D721Med (cell line): Measurements from ENCODE around the gene TRMT10C.
A peak's percentile ranks its signal among the peaks of the same experiment; 100 is the strongest.

Experiments
- DNase-seq: peaks from one replicate; pipeline ENCODE4 v3.0.0; 2011; ENCODE audit warnings: low spot score; ENCODE audit not compliant: insufficient read length
- FAIRE-seq: peaks from 2 replicates; lab custom pipeline; 2011; peaks lifted over from hg19 to GRCh38; lab: Jason Lieb, UNC
- CTCF ChIP-seq: IDR thresholded peaks from 2 replicates; pipeline ENCODE4 v1.5.1; 2012; ENCODE audit warnings: mild to moderate bottlenecking, control low read depth; ENCODE audit not compliant: insufficient read depth; ENCODE audit errors: missing control alignments

The TRMT10C gene

DNA sequence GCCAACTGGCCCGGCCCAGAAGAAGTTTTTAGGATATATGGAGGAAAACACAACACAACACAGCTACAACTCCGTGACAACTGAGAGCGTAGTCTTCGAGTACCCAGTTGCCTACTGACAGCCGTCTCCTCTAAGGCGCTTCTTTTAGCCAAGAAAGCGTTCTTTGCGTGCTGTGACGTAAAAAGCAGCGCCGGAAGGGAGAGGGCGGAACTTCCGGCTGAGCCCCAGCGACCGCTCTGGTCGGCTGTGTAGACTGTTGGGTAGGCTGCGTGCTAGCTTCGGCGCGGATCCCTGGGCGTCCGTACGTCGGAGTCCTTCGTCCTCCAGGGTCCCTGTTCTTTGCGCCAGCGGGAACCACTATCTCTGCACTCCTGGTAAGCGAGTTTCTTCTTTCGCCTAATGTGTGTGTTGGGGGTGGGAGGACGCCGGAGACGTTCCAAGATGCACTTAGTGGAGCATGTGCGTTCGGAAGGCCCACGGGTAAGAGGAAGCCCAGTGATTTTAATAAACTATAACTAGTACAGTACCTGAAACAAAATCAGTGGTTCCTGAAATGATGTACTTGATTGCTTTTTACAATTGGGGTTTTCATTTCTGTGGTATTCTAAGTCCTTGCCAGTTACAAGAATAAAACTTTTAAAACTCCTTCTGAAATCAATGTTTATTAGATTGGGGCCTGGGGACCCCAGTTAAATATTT, at the start of gene TRMT10C:
TRMT10C (plus strand) TSS at position 239 of the 699 bp plus-strand sequence. CDS start 2,914 bp downstream, outside the sequence.
- FAIRE-seq (no peak), DNase-seq (peak; percentile 51)
- TF ChIP-seq CTCF, result no peak

- no peak for FAIRE-seq
These were observed 49.3 kb upstream of the TRMT10C start for GRCh38 chr3:101512396-101512645.

DNA sequence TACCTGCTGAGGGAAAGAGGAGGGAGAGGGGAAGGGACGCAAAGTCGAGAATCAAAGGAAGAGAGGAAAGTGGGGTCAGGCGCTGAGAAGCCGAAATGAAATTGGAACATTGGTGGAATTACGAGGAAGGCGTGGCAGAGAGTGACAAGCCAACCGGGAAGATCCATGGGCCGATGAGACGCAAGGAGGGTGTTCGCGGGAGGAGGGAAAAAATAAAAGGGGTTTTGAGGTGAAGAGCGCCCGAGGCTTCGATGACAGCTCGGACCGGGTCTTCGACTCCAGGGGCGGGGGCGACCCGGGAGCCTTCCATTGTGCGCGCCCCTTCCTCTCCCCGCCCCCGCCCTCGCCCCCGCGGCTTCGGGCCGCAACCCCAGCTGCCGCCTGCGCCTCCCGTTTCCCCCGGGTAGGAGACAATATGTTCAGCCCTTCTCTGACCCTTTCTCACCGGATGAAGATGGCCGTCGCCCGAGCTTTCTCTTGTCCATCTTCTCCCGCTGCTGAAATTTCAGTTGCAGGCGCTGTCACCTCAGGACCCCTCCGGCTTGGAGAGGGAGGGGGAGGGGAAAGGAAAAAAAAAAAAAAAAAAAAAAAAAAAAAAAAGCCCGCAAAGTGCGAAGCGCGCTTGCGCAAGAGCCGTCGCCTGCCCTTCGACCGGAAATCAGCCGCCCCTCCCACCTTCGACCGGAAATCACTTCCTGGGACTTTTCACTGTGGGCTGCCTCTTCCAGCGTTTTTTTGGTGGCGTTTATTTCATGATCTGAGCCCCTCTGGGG, 48.8 kb upstream of the TRMT10C start, which contains the start of gene SENP7:
SENP7 (minus strand) TSS at position 567 of the 773 bp plus-strand sequence; CDS start at position 485, 82 bp downstream.
- DNase-seq (peak; percentile 41), FAIRE-seq (no peak)

More at GRCh38 chr3:101512396-101512645, 49.3 kb upstream of the TRMT10C start:
- DNase-seq, result no peak
- no peak for TF ChIP-seq CTCF

GRCh38 chr3:101513419-101513986, 48.2 kb upstream of the TRMT10C start:
- FAIRE-seq (no peak), DNase-seq (no peak)

More for the DNA sequence above, 48.8 kb upstream of the TRMT10C start, which contains the start of gene SENP7:
- no peak for TF ChIP-seq CTCF

DNA sequence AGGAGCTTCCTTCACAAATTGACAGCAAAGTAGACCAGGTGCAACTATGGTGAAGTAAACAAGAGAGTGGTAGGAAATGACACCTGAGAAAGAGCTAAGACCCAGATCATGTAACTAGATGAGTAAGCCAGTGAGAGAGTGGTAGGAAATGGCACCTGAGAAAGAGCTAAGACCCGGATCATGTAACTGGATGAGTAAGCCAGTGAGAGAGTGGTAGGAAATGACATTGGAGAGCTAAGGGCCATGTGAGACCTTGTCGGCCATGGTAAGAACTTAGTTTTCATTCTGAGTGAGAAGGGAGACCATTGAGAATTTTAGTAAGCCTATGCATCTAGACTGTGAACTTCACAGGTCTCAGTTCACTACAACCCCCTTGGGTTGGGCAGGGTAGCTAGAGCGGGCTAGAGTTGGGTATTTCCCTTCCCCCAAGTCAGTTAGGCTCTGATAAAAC, 43.2 kb upstream of the TRMT10C start:
- FAIRE-seq (no peak), DNase-seq (no peak)
- TF ChIP-seq CTCF, result no peak

More at GRCh38 chr3:101513419-101513986, 48.2 kb upstream of the TRMT10C start:
- no peak for TF ChIP-seq CTCF

DNA sequence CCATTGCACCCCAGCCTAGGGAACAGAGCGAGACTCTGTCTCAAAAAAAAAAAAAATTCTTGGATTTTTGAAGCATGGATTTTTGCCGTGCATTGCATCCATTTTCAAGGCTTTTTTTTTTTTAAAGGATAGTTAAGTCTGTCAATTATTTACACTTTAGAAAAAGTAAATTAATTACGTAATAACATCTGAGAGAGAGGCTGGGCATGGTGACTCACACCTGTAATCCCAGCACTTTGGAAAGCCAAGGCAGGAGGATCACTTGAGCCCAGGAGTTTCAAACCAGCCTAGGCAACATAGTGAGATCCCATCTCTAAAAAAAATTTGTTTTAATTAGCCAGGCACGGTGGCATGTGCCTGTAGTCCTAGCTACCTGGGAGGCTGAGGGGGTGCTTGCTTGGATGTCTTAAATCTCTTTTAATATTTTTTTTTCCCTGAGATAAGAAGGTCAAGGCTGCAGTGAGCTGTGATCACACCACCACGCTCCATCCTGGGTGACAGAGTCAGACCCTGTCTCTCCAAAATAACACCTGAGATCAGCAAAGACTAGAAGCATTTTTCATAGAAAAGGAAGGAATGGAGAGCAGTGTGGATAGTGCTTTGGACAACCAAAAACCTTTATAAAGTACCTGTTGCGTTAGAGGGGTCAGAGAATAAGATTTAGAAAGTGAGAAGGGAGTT, 41.8 kb upstream of the TRMT10C start:
- DNase-seq, result no peak
- FAIRE-seq, result no peak
- no peak for TF ChIP-seq CTCF
